Lower leg skin (tissue), 4 donors: Measurements from ENCODE around the gene JARID2. TPM values are rescaled to one million over a fixed set of nuclear protein-coding genes. Genes with fewer than 3 reads are reported as not detected.

ENCODE experiments used
- DNase-seq, 2 donors: peaks; one replicate each; pipeline ENCODE4 v3.0.0-alpha.2; 2019; ENCODE audit warnings: low spot score in 2 of 2
- H3K4me3 ChIP-seq: fragments of 200-600 bp; sonication (generic); 2 replicates; pipeline ENCODE4 v1.5.1; 2017; ENCODE audit warnings: mild to moderate bottlenecking, low read depth; ENCODE audit not compliant: poor library complexity, severe bottlenecking
- POLR2A ChIP-seq, 2 donors: fragments of 450-650 bp; IDR thresholded peaks; one replicate each; pipeline ENCODE4 v1.6.1; 2016 to 2017; ENCODE audit warnings: antibody characterized with exemption in 2 of 2, mild to moderate bottlenecking in 1 of 2, moderate library complexity in 1 of 2
- WGBS, 2 donors: methylation state at CpG; one replicate each; pipeline ENCODE4 v1.1.5; 2018; 5-methylcytosine and 5-hydroxymethylcytosine counted together
- intact Hi-C: fragments of 100-400 bp; cut with DNase I; formaldehyde crosslinking; loops from one replicate; pipeline ENCODE4 v1.15.0; 2023; ENCODE audit warnings: low total_unique reads
- total RNA-seq, 4 donors: library from RNA; depleted of rRNA; stranded (reverse); fragments of >200 nt; gene quantifications; one replicate each; pipeline ENCODE4 v1.1.0, GENCODE V29; 2016
- TF ChIP-seq, protein P1 (sequence below), 3 donors: fragments of 450-650 bp; IDR thresholded peaks; one replicate each; pipeline ENCODE4 v1.5.1; 2016; ENCODE audit warnings: antibody characterized with exemption in 3 of 3, mild to moderate bottlenecking in 3 of 3, moderate library complexity in 2 of 3

JARID2 gene
- total RNA-seq, 4 donors from 2014 or later: 17.9 to 24.2 (median 21.6) TPM

DNA sequence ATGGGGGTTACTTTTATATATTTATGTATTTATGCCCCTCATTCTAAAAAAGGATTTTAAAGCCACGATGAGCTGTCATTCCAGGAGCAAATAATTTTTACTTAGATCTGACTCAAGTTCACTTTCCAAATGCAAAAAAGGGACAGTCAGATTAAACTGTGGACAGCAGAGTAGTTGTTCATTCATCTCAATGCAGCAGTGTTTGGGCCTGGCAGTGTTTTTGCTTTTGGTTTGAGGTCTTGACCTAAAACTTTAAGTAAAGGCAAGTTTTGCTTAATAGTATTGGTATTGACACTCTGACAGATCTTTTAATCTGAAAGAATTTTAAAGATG is 13.9 kb downstream of the JARID2 start:
- intact Hi-C loops: no loop called here
- H3K4me3 ChIP-seq: no peak overlapping the region
- WGBS, 2 donors: 35 to 57% methylated on average over 1 of the region's 1 CpG
- DNase-seq: no peak
- TF ChIP-seq, protein P1, sequence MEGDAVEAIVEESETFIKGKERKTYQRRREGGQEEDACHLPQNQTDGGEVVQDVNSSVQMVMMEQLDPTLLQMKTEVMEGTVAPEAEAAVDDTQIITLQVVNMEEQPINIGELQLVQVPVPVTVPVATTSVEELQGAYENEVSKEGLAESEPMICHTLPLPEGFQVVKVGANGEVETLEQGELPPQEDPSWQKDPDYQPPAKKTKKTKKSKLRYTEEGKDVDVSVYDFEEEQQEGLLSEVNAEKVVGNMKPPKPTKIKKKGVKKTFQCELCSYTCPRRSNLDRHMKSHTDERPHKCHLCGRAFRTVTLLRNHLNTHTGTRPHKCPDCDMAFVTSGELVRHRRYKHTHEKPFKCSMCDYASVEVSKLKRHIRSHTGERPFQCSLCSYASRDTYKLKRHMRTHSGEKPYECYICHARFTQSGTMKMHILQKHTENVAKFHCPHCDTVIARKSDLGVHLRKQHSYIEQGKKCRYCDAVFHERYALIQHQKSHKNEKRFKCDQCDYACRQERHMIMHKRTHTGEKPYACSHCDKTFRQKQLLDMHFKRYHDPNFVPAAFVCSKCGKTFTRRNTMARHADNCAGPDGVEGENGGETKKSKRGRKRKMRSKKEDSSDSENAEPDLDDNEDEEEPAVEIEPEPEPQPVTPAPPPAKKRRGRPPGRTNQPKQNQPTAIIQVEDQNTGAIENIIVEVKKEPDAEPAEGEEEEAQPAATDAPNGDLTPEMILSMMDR (IDR thresholded peaks at IDR 0.05): no peak
- TF ChIP-seq POLR2A (IDR thresholded peaks at IDR 0.05): no peak

DNA sequence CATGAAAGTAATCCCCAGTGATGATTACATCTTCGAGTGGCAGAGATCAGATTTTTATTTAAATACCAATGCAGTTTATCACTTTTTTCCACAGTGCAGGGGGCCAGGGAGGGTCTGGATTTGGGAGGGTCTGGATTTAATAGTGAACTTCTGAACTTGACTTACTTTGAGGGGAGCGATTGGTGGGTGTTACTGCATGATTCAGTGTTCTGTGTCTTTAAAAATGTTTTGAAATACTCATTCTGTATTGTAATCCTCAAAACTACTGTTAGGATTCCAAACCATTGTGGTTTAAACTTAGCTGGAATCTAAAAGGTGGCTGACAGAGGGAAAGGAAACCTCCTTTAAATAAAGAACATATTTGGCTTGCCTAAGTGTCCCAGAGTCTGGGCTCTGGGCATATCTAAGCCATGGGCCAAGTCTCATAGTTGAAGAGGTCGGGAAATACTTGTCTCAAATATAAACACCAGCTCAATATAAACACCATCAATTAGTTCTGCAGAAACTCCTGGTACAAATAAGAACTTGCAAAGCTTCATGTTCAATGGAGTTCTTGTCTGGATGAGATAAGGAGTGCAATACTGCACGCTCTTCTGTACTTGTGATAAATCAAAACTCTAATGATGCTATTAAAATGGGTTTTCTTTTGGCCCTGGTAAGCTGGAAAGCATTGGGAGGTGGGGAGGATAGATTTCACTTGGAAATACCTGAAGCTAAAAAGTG is 14.4 kb downstream of the JARID2 start:
- no peak for TF ChIP-seq POLR2A (IDR thresholded peaks at IDR 0.05)
- TF ChIP-seq, protein P1 (IDR thresholded peaks at IDR 0.05): no peak
- H3K4me3 ChIP-seq: no peak overlapping the region
- no peak for DNase-seq
- intact Hi-C loops: no loop called here
- 35 to 50% methylated on average over 4 of the region's 4 CpGs for WGBS, 2 donors

DNA sequence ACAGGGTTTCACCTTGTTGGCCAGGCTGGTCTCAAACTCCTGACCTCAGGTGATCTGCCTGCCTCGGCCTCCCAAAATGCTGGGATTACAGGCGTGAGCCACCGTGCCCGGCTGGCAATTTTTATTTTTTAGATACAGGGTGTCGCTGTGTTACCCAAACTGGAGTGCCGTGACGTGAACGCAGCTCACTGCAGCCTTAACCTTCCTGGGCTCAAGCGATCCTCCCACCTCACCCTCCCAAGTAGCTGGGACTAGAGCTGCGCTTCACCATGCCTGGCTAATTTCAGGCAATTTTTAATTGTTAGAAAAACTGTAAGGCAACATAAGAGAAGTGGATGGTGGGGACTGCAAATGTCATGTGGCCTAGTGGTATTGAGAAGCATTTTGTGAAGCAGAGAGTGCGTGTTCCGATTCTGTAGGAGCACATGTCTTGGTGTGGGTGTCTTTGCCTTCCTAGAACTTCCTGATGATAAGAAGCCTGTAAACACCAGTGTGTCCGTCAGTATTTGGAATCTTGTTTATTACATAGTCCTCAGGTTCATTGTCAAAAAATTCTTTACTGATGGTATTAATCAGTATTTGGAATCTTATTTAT is 18.0 kb downstream of the JARID2 start:
- intact Hi-C loops: no loop called here
- no peak for TF ChIP-seq POLR2A (IDR thresholded peaks at IDR 0.05)
- TF ChIP-seq, protein P1 (IDR thresholded peaks at IDR 0.05): no peak
- 92 to 96% methylated on average over 13 of the region's 13 CpGs for WGBS, 2 donors
- DNase-seq: no peak
- H3K4me3 ChIP-seq: no peak overlapping the region

GRCh38 chr6:15264412-15264811 is 18.5 kb downstream of the JARID2 start:
- TF ChIP-seq, protein P1 (IDR thresholded peaks at IDR 0.05): no peak
- TF ChIP-seq POLR2A (IDR thresholded peaks at IDR 0.05): no peak
- no peak overlapping the region for H3K4me3 ChIP-seq
- WGBS, 2 donors: 81 to 84% methylated on average over 3 of the region's 3 CpGs
- intact Hi-C loops: no loop called here
- no peak for DNase-seq

DNA sequence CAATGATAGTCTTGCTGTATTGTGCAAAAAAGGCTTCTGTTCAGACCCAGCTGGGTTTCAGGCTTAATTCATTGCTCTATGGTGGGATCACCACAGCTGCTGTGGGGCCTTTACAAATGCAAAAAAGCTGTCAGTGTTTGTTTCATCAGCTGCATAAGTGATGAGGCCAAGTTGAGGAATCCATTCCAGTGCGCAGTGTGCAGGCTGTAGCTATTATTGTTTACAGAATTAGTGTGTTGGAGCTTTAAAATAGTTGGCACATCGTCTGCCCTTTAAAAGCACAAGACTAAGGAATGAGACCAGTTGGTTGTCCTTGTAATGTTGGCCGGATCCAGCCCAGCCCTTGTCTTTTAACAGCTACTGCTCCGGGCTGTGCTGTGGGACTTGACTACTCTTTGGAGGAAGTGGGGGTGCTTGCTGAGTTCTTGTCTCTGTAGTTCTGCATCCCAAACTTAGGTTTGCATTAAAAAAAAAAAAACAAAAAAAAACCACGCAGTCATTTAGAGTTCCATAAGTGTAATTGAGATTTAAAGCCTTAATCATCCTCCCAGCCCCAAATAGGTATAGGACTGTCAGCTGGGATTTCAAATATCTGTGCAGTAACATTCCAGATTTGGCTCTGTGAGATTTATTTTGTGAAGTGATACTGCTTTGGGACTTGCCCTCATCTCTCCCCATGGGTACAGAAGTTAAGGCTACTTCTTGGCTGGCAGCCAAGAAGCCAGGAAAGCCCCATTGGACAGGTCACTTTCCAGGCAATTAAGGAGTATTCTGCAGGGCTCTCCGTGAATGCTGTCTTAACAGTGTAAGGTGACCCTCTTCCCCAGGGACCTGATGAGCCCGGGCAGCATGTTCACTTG is 19.3 kb downstream of the JARID2 start:
- H3K4me3 ChIP-seq: no peak overlapping the region
- TF ChIP-seq POLR2A (IDR thresholded peaks at IDR 0.05): no peak
- TF ChIP-seq, protein P1 (IDR thresholded peaks at IDR 0.05): no peak
- DNase-seq: no peak
- intact Hi-C loops: no loop called here
- 38 to 42% methylated on average over 7 of the region's 7 CpGs for WGBS, 2 donors
